Gastrocnemius medialis (tissue), 4 donors: ENCODE results near the gene QPRT. TPM values are rescaled to one million over a fixed set of nuclear protein-coding genes. Genes with fewer than 3 reads are reported as not detected.
"Not testable (repeated sequence)": the region's sequence is repeated elsewhere in the genome, so short reads cannot be mapped to it uniquely, and the experiment has no call there.

ENCODE experiments used
- ATAC-seq, 2 donors: fragments of 150-250 bp; one replicate each; pipeline ENCODE4 v1.9.1; 2016
- DNase-seq, 2 donors: peaks; one replicate each; pipeline ENCODE4 v3.0.0-alpha.2; 2019
- H3K27ac ChIP-seq, 4 donors: fragments of 200-600 bp; sonication (generic); 1 replicate in 1 of 4; 2 replicates in 3 of 4; pipeline ENCODE4 v1.5.1; 2016 to 2018; ENCODE audit warnings: mild to moderate bottlenecking in 2 of 4, moderate library complexity in 1 of 4
- H3K27me3 ChIP-seq, 3 donors: fragments of 200-600 bp; sonication (generic) in 2 of 3; 1 replicate in 1 of 3; 2 replicates in 2 of 3; pipeline versions ENCODE4 v1.5.1 to v1.6.0; 2016 to 2019; ENCODE audit warnings: mild to moderate bottlenecking in 1 of 3, moderate library complexity in 1 of 3
- H3K36me3 ChIP-seq, 2 donors: fragments of 200-600 bp; sonication (generic) in 1 of 2; one replicate each; pipeline ENCODE4 v1.5.1; 2017 to 2018
- H3K4me1 ChIP-seq, 2 donors: fragments of 200-600 bp; sonication (generic) in 1 of 2; one replicate each; pipeline ENCODE4 v1.5.1; 2016 to 2017; ENCODE audit warnings: mild to moderate bottlenecking in 2 of 2
- H3K4me3 ChIP-seq, 4 donors: fragments of 200-600 bp; sonication (generic) in 3 of 4; 1 replicate in 1 of 4; 2 replicates in 3 of 4; pipeline ENCODE4 v1.5.1; 2016 to 2019; ENCODE audit warnings: mild to moderate bottlenecking in 2 of 4
- H3K9me3 ChIP-seq, 3 donors: fragments of 200-600 bp; sonication (generic) in 2 of 3; 1 replicate in 1 of 3; 2 replicates in 2 of 3; pipeline ENCODE4 v1.5.1; 2016 to 2019
- POLR2A ChIP-seq, 2 donors: fragments of 450-650 bp; IDR thresholded peaks; one replicate each; pipeline ENCODE4 v1.6.1; 2017; ENCODE audit warnings: antibody characterized with exemption in 2 of 2, mild to moderate bottlenecking in 2 of 2, moderate library complexity in 2 of 2
- in situ Hi-C, 4 donors: fragments of 200-750 bp; cut with MboI; loops; one replicate each; pipeline versions ENCODE4 v1.15.0 to v1.8.0; 2017; ENCODE audit warnings: low sequenced_read_pairs in 4 of 4
- intact Hi-C: fragments of 100-400 bp; cut with DNase I; formaldehyde crosslinking; loops from one replicate; pipeline ENCODE4 v1.15.1; 2023; ENCODE audit warnings: low total_unique reads
- total RNA-seq, 4 donors: library from RNA; depleted of rRNA; stranded (reverse); fragments of >200 nt; gene quantifications; one replicate each; pipeline versions ENCODE4 v1.1.0 to v1.2.3, GENCODE V29; 2016
- TF ChIP-seq, protein P1 (sequence below), 5 experiments: fragments of 450-650 bp in 3 of 5; fragments of 200-600 bp in 2 of 5; sonication (generic) in 2 of 5; IDR thresholded peaks in 4 of 5; conservative IDR thresholded peaks in 1 of 5; 1 replicate in 4 of 5; 2 replicates in 1 of 5; pipeline ENCODE4 v1.5.1; 2016 to 2019; ENCODE audit warnings: antibody characterized with exemption in 5 of 5, mild to moderate bottlenecking in 3 of 5, moderate library complexity in 3 of 5

Gene QPRT
- total RNA-seq, 4 donors from 2014 or later = 0.78 to 2.5 (median 1.5) TPM

DNA sequence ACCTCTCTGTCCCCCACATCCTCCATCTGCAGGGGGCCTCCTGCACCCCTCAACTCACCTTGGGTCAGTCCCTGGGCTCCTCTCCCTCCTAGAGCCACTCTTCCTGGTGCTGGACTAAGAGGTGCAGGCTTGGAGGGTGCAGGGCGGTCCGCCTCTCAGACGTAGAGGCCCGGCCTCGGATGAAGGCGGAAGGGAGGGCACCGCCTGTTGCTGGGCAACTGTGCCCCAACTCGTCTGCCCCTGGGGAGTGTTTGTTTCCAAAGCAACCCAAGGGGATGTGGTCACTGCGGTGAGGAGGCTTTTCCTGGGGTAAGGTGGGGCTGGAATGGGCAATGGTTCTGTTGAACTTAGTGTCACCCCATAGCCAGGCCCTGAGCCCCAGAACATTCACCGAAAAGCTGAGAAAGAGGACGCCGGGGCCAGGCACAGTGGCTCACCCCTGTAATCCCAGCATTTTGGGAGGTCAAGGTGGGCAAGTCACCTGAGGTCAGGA lies 66.9 kb downstream of the QPRT start, which contains the start of gene C16orf54:
TSS of gene C16orf54 (minus strand) at position 138 of the 493 bp plus-strand sequence. CDS start 1,039 bp downstream, outside the sequence.
- Histone ChIP-seq H3K4me3 (peak within 1 kb of the TSS in 1 of 4 donors; percentile 28), H3K9me3 (no peaks in the 10 kb centered on the region), H3K27ac (no peak within 1 kb of the TSS), H3K27me3 (no peaks in the 10 kb centered on the region), H3K36me3 (no peaks in the 10 kb centered on the region), H3K4me1 (no peaks in the 10 kb centered on the region)
- in situ Hi-C loops (no loop called here), intact Hi-C loops (no loop called here)
- no peak for TF ChIP-seq POLR2A (IDR thresholded peaks at IDR 0.05)
- TF ChIP-seq, protein P1, sequence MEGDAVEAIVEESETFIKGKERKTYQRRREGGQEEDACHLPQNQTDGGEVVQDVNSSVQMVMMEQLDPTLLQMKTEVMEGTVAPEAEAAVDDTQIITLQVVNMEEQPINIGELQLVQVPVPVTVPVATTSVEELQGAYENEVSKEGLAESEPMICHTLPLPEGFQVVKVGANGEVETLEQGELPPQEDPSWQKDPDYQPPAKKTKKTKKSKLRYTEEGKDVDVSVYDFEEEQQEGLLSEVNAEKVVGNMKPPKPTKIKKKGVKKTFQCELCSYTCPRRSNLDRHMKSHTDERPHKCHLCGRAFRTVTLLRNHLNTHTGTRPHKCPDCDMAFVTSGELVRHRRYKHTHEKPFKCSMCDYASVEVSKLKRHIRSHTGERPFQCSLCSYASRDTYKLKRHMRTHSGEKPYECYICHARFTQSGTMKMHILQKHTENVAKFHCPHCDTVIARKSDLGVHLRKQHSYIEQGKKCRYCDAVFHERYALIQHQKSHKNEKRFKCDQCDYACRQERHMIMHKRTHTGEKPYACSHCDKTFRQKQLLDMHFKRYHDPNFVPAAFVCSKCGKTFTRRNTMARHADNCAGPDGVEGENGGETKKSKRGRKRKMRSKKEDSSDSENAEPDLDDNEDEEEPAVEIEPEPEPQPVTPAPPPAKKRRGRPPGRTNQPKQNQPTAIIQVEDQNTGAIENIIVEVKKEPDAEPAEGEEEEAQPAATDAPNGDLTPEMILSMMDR (IDR thresholded peaks at IDR 0.05 in 4 of 5, conservative IDR thresholded peaks at IDR 0.05 in 1 of 5) = no peak
- DNase-seq = peak; percentile 13 to 40
- ATAC-seq = no peak

DNA sequence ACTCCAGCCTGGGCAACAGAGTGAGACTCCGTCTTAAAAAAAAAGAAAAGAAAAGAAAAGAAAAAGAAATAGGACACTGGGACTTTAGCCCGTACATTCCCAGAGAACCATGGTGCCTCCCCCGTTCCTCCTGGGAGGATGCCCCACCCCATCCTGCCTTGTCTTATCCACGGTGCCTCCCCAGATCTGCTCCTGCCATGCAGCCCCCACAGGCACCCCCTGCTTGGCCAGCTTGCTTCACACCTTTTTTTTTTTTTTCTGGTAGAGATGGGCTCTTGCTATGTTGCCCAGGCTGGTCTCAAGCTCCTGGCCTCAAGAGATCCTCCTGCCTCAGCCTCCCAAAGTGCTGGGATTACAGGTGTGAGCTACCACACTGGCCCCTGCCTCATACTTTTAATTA lies 67.5 kb downstream of the QPRT start:
- H3K27ac ChIP-seq, H3K27me3 ChIP-seq, H3K4me3 ChIP-seq, H3K4me1 ChIP-seq, in situ Hi-C loops, DNase-seq, H3K9me3 ChIP-seq, intact Hi-C loops, ATAC-seq, H3K36me3 ChIP-seq: not testable (repeated sequence)

Other genes with a start within 250 kb of the QPRT start
- gene BOLA2, start 224.8 kb upstream of the QPRT start, total RNA-seq = 10 to 100 TPM in 2 of 4 donors, 1 to 10 TPM in 2; 3.3 to 17.6 (median 9.7) TPM
- gene SLX1B, start 224.6 kb upstream of the QPRT start, total RNA-seq = 10 to 100 TPM; 31.6 to 57.4 (median 39.7) TPM
- gene SULT1A4, start 219.3 kb upstream of the QPRT start, total RNA-seq = 1 to 10 TPM; 2.9 to 9.7 (median 7.5) TPM
- gene NPIPB12, start 172.8 kb upstream of the QPRT start, total RNA-seq = 10 to 100 TPM in 2 of 4 donors, 1 to 10 TPM in 2; 6.8 to 28.2 (median 11.5) TPM
- under 1 TPM in 3 of 4 donors, not detected in 1; 0.12 to 0.88 (median 0.84) TPM for gene SPN, start 15.9 kb upstream of the QPRT start, total RNA-seq
- under 1 TPM in 2 of 4 donors, not detected in 2; 0.26 to 0.31 TPM for gene C16orf54, start 66.8 kb downstream of the QPRT start, total RNA-seq
- gene ZG16, start 99.1 kb downstream of the QPRT start, total RNA-seq = 1 to 10 TPM in 1 of 4 donors, not detected in 3; 1.7 TPM
- gene KIF22, start 111.6 kb downstream of the QPRT start, total RNA-seq = 10 to 100 TPM in 3 of 4 donors, 1 to 10 TPM in 1; 9.0 to 13.9 (median 12.8) TPM
- gene MAZ, start 127.3 kb downstream of the QPRT start, total RNA-seq = 100 to 1,000 TPM in 2 of 4 donors, 10 to 100 TPM in 2; 68.7 to 145 (median 96.4) TPM
- 1 to 10 TPM in 1 of 4 donors, not detected in 3; 3.5 TPM for gene PRRT2, start 133.0 kb downstream of the QPRT start, total RNA-seq
- gene PAGR1, start 137.0 kb downstream of the QPRT start, total RNA-seq = 10 to 100 TPM; 15.5 to 29.2 (median 21.7) TPM
- 10 to 100 TPM; 40.3 to 77.5 (median 47.6) TPM for gene MVP, start 141.3 kb downstream of the QPRT start, total RNA-seq
- gene CDIPT, start 184.0 kb downstream of the QPRT start, total RNA-seq = 10 to 100 TPM; 35.5 to 71.8 (median 55.7) TPM
- 1 to 10 TPM in 1 of 4 donors, under 1 TPM in 3; 0.20 to 1.7 (median 0.56) TPM for gene SEZ6L2, start 220.4 kb downstream of the QPRT start, total RNA-seq
- gene ASPHD1, start 221.3 kb downstream of the QPRT start, total RNA-seq = not detected
- gene KCTD13, start 247.0 kb downstream of the QPRT start, total RNA-seq = 1 to 10 TPM; 3.7 to 8.6 (median 6.3) TPM